Amygdala (tissue), 56 donors: ENCODE measurements around the gene RDH11.
"Not testable (repeated sequence)": the region's sequence is repeated elsewhere in the genome, so short reads cannot be mapped to it uniquely, and the experiment has no call there.

ENCODE experiments used
- DNase-seq, 56 donors: peaks; one replicate each; lab custom pipeline; 2025; lab: John Stamatoyannopoulos, UW

The RDH11 gene, protein sequence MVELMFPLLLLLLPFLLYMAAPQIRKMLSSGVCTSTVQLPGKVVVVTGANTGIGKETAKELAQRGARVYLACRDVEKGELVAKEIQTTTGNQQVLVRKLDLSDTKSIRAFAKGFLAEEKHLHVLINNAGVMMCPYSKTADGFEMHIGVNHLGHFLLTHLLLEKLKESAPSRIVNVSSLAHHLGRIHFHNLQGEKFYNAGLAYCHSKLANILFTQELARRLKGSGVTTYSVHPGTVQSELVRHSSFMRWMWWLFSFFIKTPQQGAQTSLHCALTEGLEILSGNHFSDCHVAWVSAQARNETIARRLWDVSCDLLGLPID

DNA sequence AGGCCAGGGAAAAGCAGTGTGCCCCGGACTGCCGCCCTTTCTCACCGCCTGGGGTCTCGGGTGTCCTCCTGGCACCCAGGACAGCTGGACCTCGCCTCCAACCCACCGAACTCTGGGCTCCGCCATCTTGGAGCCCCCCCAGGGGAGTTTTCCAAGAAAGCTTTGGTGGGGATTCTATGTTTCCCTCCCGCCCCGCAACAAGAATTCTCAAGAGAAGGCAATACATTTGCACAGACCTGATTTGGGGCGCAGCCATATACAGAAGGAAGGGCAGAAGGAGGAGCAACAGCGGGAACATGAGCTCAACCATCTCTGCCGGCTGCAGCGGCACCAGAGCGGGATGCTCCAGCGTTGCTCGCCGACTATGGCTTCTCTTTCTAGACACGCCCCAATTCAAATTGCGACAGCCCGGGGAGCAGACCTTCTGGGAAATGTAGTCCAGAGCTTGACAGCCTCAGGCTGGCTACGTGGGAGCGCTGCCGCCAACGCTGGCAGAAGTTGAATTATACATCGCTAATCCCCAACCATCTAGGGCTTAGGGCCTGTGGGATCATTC, at the start of gene RDH11:
Gene RDH11, minus strand, starts transcription at position 371 of the 556 bp plus-strand sequence. Its CDS starts 61 bp downstream, at position 310.
- DNase-seq, result peak; percentile 14 to 93 (median 78)

DNA sequence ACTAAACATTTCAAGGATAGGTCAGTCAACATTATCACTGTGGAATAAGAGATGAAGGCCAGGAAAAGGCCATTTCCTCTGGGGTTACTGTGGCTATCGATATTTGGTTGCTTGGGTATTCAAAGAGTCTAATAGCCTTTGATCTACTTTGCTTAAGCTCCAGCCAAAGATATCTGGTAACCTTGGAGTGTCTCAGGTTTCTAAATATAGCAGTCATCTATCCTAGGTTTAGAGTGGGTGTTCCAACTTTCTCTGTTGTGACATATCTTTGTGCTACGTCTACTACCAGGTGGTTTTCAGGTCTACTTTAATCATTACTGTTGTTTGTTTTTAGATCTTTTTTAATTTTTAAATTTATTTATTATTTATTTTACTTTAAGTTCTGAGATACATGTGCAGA, 48.5 kb upstream of the RDH11 start:
- no peak for DNase-seq

DNA sequence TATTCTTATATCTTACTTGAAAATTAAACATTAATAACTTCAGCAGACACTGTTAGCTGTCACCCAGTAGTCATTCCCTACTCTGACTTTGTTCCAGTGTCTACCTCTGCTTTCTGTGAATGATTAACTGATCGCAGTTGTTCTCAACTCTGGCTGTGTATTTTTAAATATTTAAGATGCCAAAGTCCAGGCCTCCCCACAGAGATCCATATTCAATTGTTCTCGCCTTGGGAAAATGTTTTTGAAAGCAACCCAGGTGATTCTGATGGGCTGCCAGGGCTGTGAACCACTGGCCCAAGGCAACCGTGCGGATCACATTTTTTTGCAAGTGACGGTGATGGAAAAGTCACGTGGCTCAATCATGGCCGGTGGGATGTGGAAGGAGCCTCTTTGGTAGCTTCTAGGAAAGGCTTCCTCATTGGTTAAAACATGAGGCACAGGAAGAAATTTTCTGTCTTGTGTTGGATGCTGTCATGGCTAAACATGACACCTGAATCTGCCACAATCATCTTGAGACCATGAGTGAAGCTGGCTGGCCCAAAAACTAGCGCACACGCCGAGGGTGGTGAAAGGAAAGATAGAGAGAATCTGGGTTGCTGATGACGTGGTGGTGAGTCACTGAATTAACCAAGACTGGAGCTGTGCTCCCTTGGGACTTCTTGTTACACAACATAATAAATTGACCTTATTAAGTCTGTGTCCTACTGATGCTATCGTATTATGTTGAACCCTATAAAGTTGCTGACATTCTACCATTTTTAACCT, 43.4 kb upstream of the RDH11 start:
- no peak for DNase-seq

DNA sequence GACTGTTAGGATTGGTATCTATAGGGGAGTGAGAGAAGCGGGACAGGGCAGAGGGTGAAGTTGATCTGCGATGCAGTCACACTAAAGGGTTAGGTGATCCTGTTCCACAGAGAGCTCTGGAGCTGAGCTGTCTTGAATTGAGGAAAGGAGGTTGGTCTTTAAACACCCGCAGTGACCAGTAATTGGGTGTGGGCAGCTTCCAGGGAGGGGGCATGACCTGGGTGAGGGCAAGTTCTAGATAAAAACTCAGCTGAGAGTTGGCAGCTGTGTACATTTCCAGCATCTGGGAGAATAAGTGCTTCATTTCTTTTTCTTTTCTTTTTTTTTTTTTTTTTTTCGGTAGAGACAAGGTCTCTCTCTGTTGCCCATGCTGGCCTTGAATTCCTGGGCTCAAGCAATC, 41.2 kb upstream of the RDH11 start:
- no peak for DNase-seq

DNA sequence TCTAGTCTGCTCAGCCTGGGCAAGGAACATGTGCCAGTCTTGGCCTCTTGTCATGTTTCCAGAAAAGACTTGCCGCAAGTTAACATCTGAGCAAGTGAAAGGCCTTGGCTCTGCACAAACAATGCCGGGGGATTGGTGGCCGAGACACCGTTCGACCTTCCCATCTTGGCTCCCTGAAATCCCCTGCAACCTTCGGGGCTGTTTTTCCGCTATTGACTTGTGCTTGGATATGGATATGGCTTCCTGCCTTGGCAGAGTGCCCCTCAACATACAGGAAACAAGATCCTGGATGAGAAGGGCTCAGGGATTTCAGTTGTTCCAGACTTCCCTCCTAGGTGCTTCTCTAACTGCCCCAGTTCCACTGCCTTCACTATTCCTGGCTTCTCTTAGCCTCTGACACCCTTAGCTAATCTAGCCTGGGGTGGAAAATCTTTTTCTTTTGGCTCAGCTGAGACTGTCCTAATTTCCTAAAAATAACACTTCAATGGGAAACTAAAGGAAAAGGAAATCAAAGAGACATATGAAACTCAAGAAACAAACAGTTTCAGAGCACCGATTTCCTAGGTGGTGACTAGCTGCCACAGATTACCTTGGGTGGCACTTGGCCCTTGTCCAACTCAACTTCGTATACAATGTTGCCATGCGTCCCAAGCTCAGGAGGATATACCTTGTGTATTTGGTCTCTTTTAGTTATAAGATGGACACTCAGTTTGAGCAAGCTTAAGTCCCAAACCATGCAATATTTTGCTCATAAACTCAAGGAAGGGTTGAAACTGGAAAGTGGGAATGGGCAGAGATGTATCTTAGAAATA, 40.0 kb upstream of the RDH11 start:
- DNase-seq, result no peak

DNA sequence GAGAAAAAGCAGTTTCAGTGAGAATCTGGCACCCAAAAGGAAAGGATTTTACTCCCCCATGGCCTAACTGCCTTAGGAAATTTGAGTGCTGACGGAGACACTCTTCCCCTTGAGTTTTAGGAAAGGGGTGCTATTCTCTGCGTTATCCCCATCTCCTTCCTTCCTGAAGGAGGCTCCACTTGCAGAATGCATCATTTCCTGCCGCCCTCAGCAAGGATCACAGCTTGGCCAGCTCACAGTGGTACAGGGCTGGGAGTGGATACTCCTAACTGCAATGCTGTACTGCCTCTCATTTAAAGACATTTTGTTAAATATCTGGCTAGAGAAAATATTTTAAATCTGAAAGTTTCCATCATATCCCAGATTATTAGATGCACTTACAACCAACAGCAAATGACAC, 39.1 kb upstream of the RDH11 start:
- DNase-seq, result no peak

DNA sequence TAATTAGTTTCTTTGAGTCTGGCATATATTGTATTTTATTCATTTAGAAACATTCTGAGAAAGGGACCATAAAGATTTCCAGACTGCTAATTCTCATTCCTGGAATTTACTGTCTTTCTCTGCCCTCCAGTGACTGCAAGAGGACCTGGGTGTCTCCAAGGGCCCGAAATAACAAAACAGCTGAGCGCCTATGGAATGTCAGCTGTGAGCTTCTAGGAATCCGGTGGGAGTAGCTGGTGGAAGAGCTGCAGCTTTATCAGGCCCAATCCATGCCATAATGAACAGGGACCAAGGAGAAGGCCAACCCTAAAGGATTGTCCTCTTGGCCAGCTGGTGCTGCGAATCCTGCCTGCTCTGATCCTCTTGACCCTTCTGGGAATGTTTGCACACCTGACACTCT, 38.1 kb upstream of the RDH11 start:
- no peak for DNase-seq

DNA sequence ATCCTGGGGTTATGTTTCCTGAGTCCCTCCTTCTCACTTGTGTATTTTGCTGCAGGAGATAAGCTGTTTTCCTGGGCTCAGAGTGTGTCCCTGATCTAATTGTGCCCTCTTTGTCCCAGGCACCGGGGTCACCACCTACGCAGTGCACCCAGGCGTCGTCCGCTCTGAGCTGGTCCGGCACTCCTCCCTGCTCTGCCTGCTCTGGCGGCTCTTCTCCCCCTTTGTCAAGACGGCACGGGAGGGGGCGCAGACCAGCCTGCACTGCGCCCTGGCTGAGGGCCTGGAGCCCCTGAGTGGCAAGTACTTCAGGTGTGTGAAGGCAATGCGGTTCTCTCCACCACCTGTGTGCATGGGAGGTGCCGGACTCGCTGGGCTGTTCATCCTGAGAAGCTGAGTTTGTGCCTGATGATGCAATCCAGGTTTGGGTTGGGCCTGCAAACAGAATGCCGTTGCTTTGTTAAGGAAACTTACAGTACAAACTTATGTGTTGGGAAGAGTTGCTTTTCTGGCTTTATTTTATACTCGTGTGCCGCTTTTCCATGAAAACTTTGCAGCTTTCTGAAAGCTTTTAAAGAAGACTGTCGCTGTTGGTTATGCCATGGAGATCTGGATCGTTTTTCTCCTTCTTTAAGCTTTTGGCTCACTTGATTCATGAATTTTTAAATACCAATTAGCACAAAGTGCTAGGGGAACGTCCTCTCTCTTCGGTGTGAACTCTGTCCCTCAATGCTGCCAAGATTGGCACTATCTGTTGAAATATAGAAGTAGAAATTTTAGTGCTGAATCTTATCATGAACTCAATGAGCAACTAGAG, 33.7 kb upstream of the RDH11 start:
- DNase-seq, result no peak

DNA sequence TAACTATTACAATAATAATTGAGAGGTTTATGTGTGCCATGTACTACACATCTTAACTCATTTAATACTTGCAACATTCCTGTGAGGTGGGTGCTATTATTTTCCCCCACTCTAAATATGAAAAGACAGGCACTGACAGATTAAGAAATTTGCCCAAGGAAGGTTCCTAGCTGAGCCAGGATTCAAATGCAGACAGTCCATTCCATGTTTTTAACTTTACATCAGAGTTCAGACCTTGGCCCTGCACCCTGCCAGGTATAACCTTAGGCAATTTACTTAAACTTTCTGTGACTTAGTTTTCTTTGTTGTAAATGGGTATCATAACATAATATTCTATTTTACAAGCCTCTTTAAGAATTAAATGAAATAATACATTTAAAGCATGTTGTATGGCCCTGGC, 32.7 kb upstream of the RDH11 start:
- DNase-seq, result no peak

DNA sequence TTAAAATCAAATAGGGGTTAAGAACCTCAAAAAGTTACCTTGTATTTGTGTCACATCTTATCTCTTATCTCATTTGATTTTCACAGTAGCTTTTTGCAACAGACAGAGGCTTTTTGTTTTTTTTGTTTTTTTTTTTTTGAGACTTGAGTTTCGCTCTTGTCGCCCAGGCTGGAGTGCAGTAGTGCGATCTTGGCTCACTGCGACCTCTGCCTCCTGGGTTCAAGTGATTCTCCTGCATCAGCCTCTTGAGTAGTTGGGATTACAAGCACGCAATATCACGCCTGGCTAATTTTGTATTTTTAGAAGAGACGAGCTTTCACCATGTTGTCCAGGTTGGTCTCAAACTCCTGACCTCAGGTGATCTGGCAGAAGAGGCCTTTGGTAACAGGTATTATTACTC, 31.8 kb upstream of the RDH11 start:
- no peak for DNase-seq

DNA sequence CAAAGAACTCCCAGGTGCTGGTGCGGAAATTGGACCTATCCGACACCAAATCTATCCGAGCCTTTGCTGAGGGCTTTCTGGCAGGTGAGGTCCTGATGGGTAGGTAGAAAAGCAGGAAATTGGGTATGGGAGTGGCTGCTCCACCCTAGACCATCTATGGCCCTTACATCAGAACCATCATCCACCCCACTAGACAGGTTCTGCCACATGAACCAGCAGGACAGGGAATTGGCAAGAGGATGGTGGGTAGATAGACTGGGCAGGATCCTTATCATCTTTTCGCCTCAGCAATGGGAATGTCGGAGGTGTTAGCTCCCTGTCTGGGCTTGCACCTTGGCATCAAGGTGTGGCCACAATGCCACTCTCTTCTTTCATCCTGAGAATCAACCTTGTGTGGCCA, 29.6 kb upstream of the RDH11 start:
- DNase-seq, result no peak

DNA sequence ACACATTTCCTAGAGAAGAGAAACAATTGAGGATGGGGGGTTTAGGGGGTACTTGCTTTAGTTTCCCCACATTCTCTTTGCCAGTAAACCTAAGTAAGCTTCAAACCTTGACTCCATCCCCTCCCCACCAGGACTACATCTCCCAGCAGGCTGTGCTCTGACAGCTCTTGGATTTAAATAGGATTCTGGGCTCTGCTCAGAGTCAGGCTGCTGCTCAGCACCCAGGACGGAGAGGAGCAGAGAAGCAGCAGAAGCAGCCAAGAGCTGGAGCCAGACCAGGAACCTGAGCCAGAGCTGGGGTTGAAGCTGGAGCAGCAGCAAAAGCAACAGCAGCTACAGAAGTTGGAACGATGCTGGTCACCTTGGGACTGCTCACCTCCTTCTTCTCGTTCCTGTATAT, 26.7 kb upstream of the RDH11 start:
- peak in 38 of 56 donors; percentile 2 to 67 (median 20) for DNase-seq

DNA sequence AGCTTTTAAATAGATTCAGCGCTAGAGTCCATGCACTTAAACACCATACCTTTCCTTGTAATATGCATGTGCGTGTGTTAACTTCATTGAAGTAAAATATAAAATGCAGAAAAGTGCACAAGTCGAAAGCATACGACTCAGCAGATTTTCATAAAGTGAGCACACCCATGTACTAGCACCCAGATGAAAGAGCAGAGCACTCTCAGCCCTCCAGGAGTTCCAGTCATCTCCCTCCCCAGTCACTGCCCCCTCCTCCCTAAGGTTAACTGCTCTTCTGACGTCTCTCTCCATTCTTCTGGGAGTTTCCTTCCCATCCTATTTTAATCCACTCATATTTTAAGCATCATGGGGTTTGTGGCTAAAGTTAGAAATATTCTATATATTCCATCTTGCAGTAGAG, 26.3 kb upstream of the RDH11 start:
- DNase-seq, result no peak

DNA sequence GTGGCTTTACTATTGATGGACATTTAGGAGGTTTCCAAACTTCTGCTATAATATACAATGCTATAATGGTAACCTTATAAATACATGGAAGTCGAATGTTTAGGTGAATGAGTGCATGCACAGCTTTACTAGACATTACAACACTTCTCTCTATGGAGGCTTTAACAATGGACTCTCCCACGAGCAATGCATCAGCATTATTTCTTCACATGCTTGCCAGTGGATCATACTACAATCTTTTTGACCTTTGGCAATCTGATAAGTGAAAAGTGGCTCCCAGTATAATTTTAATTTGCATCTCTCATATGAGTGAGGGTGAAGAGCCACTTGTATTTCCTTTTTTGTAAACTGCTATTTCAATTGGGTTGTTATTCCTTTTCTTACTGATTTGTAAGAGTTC, 24.3 kb upstream of the RDH11 start:
- no peak for DNase-seq

DNA sequence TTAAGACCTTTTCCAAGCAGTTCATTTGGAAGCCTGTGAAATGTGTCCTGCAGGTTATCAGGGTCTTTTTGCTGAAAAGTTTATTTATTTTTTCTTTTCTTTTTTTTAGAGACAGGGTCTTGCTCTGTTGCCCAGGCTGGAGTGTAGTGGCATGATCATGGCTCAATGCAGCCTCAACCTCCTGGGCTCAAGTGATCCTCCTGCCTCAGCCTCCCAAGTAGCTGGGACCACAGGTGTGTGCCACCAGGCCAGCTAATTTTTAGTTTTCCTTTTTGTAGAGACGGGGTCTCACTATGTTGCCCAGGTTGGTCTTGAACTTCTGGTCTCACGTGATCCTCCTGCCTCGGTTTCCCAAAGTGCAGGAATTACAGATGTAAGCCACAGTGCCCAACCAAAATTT, 23.8 kb upstream of the RDH11 start:
- DNase-seq, result not testable (repeated sequence)

DNA sequence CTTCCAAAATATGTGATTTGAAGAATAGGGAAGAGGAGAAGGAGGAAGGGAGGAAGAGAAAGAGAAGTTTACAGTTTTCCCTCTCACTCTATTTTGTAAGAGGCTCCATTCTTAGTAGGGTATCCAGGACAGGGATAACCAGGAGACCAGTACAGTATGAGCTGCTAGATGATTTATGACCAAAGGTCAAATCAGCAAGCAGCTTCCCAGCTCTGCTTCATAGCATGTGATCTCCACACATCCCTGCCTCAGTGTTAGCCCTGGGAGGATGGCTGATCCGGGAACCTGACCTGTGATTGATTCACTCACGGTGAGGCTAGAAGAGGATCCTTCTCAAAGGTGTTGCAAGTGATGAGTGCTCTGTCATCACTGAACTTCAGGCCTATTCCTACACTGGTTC, 22.7 kb upstream of the RDH11 start:
- no peak for DNase-seq

DNA sequence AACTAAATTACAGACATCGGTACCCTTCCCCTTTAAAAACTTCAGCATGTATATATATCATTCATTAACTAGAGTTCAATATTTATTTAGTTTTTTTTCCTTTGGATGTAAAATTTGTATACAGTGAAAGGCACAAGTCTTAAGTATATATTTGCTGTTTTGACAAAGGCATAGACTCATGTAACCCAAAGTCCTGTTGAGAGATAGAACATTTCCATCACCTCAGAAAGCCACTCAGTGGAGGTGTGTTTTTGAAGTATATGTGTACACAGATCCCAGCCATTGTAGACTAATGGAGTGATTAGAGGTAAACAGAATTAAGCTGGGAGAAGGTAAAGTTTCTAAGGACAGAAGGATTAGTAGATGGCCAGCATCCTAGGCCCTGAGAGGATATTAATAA, 21.5 kb upstream of the RDH11 start:
- DNase-seq, result no peak

DNA sequence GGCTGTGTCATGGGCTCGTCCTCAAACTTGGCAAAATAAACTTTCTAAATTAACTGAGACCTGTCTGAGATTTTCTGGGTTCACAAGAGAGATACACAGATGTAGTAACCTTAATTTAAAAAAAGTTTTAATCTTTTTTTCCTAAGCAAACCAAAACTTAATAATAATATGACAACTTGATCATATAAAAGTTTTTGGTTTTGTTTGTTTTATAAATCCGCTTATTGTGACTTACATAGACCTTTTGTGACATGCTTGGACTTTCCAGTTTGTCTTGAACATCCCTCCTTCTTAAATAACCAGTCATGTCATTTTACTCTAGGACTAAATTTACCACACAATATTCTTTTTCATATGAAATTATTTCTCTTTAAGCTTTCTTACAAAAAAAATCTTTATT, 14.6 kb upstream of the RDH11 start:
- DNase-seq, result no peak

DNA sequence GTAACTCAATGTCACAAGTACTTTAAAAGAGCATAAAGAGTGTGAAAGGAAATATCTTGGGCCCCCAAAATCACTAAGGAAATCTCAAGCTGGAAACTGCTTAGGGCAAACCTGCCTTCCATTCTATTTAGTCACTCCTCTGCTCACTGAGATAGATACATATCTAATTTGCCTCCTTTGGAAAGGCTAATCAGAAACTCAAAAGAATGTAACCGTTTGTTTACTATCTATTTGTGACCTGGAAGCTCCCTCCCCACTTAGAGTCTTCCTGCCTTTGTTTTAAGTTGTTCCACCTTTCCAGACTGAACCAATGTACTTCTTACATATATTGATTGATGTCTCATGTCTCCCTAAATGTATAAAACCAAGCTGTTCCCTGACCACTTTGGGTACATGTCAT, 14.2 kb upstream of the RDH11 start:
- not testable (repeated sequence) for DNase-seq

DNA sequence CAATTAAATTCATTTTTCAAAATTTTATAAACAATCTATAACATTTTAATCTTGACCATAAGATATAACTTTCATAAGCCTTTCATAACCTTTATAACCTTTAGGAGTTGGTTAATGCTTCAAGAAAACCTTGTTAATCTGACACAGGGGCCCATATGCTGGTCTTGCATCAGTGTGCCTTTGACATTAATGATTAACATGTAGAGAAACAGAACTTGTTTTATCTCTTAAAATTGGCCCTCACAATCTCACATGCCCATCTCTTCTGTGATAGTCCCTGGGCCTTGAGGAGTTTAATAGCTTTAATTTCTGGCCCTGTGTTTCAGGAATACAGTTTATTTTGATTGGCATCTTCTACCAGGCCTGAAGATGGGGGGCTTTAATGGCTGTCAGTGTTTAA, 13.8 kb upstream of the RDH11 start:
- DNase-seq, result not testable (repeated sequence)
